HCT116 (cell line): ENCODE measurements around the gene IFNA8. TPM values are rescaled to one million over a fixed set of nuclear protein-coding genes. Genes with fewer than 3 reads are reported as not detected.
A peak's percentile ranks its signal among the peaks of the same experiment; 100 is the strongest.

Experiments used
- ATAC-seq: fragments of 200-7000 bp; cut with Tn5 transposase; 2 replicates; pipeline ENCODE4 v1.9.1; 2020; ENCODE audit warnings: mild to moderate bottlenecking, moderate library complexity
- BruUV-seq: library from RNA; stranded (reverse); fragments of 400-500 nt; replicated peaks from 2 replicates; lab custom pipeline; 2021; lab: Mats Ljungman, UMichigan
- CTCF ChIA-PET: fragments of 300-600 bp; sonication (Branson Sonifier 250); formaldehyde crosslinking; loops from one replicate; lab custom pipeline; 2021; ENCODE audit warnings: antibody characterized with exemption; lab: Charles Lee
- POLR2A ChIA-PET: fragments of 300-600, 350-600 bp; sonication (Branson Sonifier 250); formaldehyde crosslinking; loops from one replicate; lab custom pipeline; 2021; ENCODE audit warnings: antibody characterized with exemption; lab: Charles Lee
- RAD21 ChIA-PET, 2 experiments: fragments of 300-600 bp; sonication (Branson Sonifier 250); formaldehyde crosslinking; loops; one replicate each; lab custom pipeline; 2023; ENCODE audit warnings: low total read pairs in 2 of 2; ENCODE audit not compliant: uncharacterized antibody in 2 of 2, unreplicated experiment in 2 of 2, low non-redundant PET in 1 of 2; lab: Charles Lee
- DNase-seq: peaks from one replicate; pipeline ENCODE4 v3.0.0-alpha.2; 2010; ENCODE audit warnings: low read depth, low spot score
- H2AFZ ChIP-seq: fragments of 200-600 bp; shearing (Covaris generic), sonication (generic); 2 replicates; pipeline ENCODE4 v1.6.1; 2017; ENCODE audit warnings: low read depth, mixed run types, mixed read lengths, antibody characterized with exemption, low read length; ENCODE audit not compliant: poor library complexity, severe bottlenecking
- H3K27ac ChIP-seq: 2 replicates; pipeline ENCODE4 v1.5.1; 2012; ENCODE audit warnings: low read depth, low read length
- H3K27me3 ChIP-seq: fragments of 200-600 bp; sonication (generic); 2 replicates; pipeline ENCODE4 v1.6.1; 2016; ENCODE audit warnings: mixed run types, low read length, mixed read lengths; ENCODE audit not compliant: insufficient read depth
- H3K36me3 ChIP-seq, 2 experiments: fragments of 200-500 bp in 1 of 2; fragments of 200-600 bp in 1 of 2; sonication (Bioruptor generic) in 1 of 2; sonication (generic) in 1 of 2; 2 replicates each; pipeline versions ENCODE4 v1.5.1 to v1.6.1; 2014 to 2016; ENCODE audit warnings: low read length in 2 of 2, inconsistent platforms in 1 of 2, mixed read lengths in 1 of 2, mixed run types in 1 of 2; ENCODE audit not compliant: insufficient read depth in 2 of 2, control insufficient read depth in 1 of 2
- H3K4me1 ChIP-seq, 2 experiments: fragments of 200-600 bp in 1 of 2; sonication (generic) in 1 of 2; 2 replicates each; pipeline versions ENCODE4 v1.5.1 to v1.6.1; 2012 to 2017; ENCODE audit warnings: low read length in 2 of 2, inconsistent platforms in 1 of 2, mild to moderate bottlenecking in 1 of 2, mixed read lengths in 1 of 2, mixed run types in 1 of 2, moderate library complexity in 1 of 2; ENCODE audit not compliant: insufficient read depth in 2 of 2, control insufficient read depth in 1 of 2
- H3K4me2 ChIP-seq: fragments of 200-600 bp; sonication (generic); 2 replicates; pipeline ENCODE4 v1.6.1; 2017; ENCODE audit warnings: mixed run types, low read length, mixed read lengths
- H3K4me3 ChIP-seq, 2 experiments: fragments of 200-600 bp in 1 of 2; sonication (generic) in 1 of 2; replicated peaks in 1 of 2; 2 replicates each; pipeline ENCODE4 v1.5.1; 2011 to 2016; ENCODE audit warnings: low read length in 2 of 2, control low read depth in 1 of 2, low read depth in 1 of 2, mild to moderate bottlenecking in 1 of 2, mixed read lengths in 1 of 2, mixed run types in 1 of 2
- H3K79me2 ChIP-seq: fragments of 200-600 bp; sonication (generic); 2 replicates; pipeline ENCODE4 v1.6.1; 2017; ENCODE audit warnings: mild to moderate bottlenecking, mixed run types, low read length, moderate library complexity, mixed read lengths; ENCODE audit not compliant: insufficient read depth
- H3K9ac ChIP-seq: fragments of 200-600 bp; sonication (generic); 2 replicates; pipeline ENCODE4 v1.6.1; 2016; ENCODE audit warnings: low read length, mixed read lengths
- H3K9me2 ChIP-seq: fragments of 200-600 bp; sonication (generic), shearing (Covaris generic); 2 replicates; pipeline ENCODE4 v1.6.1; 2017; ENCODE audit warnings: mixed run types, mild to moderate bottlenecking, moderate library complexity; ENCODE audit not compliant: insufficient read depth
- H3K9me3 ChIP-seq, 2 experiments: fragments of 200-500 bp in 1 of 2; fragments of 200-600 bp in 1 of 2; sonication (Bioruptor generic) in 1 of 2; sonication (generic) in 1 of 2; 2 replicates each; pipeline ENCODE4 v1.6.1; 2014 to 2017; ENCODE audit warnings: low read length in 2 of 2, mixed read lengths in 2 of 2, inconsistent platforms in 1 of 2, low read depth in 1 of 2, mild to moderate bottlenecking in 1 of 2, mixed run types in 1 of 2, moderate library complexity in 1 of 2; ENCODE audit not compliant: control insufficient read depth in 1 of 2, insufficient read depth in 1 of 2
- H4K20me1 ChIP-seq: fragments of 200-600 bp; sonication (generic), shearing (Covaris generic); 2 replicates; pipeline ENCODE4 v1.6.1; 2017; ENCODE audit warnings: mixed run types, mild to moderate bottlenecking, moderate library complexity; ENCODE audit not compliant: insufficient read depth
- CTCF ChIP-seq, 3 experiments: fragments of 200-600 bp in 1 of 3; sonication (generic) in 1 of 3; IDR thresholded peaks in 2 of 3; conservative IDR thresholded peaks in 1 of 3; 2 replicates each; pipeline ENCODE4 v1.5.1; 2012 to 2017; ENCODE audit warnings: low read depth in 2 of 3, low read length in 2 of 3, antibody characterized with exemption in 1 of 3, borderline replicate concordance in 1 of 3, control low read depth in 1 of 3, mild to moderate bottlenecking in 1 of 3, mixed read lengths in 1 of 3, mixed run types in 1 of 3, moderate library complexity in 1 of 3; ENCODE audit not compliant: insufficient read depth in 1 of 3
- RAD21 ChIP-seq: IDR thresholded peaks from 2 replicates; pipeline ENCODE4 v1.6.1; 2012; ENCODE audit warnings: low read depth, mild to moderate bottlenecking
- TCF7L2 ChIP-seq: IDR thresholded peaks from 2 replicates; pipeline ENCODE4 v1.7.0; 2011; ENCODE audit warnings: borderline replicate concordance, inconsistent platforms; ENCODE audit not compliant: insufficient read depth, insufficient read length; ENCODE audit errors: extremely low read depth
- intact Hi-C: fragments of 100-400 bp; cut with micrococcal nuclease; formaldehyde crosslinking; loops from 2 replicates; pipeline ENCODE4 v1.10.0; 2022
- total RNA-seq: library from RNA; stranded (reverse); gene quantifications from one replicate; pipeline ENCODE4 v1.2.1, GENCODE V29; 2021; ENCODE audit not compliant: unreplicated experiment
- TF ChIP-seq, protein P1 (sequence below): IDR thresholded peaks from 2 replicates; pipeline ENCODE4 v1.6.1; 2012
- TF ChIP-seq, protein P2 (sequence below): IDR thresholded peaks from 2 replicates; pipeline ENCODE4 v1.6.1; 2012; ENCODE audit warnings: low read depth

IFNA8 gene
- total RNA-seq, 1 experiment from 2014 or later: not detected

DNA sequence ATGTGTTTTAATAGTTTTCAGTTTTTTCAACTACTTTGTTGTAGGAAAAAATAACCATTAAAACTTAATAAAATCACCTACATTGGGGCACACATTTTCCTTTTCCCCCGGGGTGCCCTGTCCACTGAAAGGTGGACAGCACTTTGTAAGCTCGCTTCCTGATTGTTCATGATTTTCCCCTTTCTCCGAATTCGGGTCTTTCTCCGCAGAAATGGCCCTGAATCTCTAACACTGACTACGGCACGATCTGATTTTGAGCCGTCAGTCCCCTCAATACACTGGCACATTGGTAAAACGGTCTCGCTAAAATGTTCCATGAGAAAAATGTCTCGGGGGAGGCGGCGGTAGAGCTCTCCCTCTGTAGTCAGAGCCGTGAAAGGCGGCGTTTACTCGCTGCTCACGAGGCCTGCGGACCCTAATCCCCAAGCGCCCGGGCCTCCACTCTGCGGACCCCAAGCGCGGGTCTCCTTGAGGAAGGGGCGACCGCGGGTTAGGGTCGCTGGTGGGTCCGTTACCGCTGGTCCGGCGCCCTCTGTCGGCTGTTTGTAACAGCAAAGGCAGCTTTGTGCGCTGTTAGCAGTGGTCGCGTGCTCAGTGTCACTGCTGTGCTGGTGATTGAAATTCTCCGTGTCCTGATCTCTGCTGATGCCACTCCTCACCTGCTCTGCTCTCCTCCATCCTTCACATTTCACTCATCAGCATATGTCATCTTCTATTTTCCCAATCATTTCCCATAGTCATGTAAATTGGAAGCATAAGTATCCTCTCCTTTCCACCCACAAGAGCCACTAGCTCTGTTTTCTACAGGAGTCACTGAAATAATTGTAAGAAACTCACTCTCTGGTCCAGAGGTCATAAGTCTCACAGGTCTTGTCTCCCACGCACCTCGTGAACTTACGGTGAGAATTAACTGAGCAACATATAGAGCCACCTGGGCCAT, 12.9 kb upstream of the IFNA8 start:
- H3K9me2 ChIP-seq: no peaks in the 10 kb centered on the region
- TF ChIP-seq RAD21 (peak; percentile 50), TCF7L2 (peak; percentile 49), CTCF (IDR thresholded peaks at IDR 0.05 in 2 of 3, conservative IDR thresholded peaks at IDR 0.05 in 1 of 3; ENCODE audit: borderline replicate concordance in 1 of 3, insufficient read depth in 1 of 3, low read depth in 2 of 3, low read length in 2 of 3) (peak; percentile 76 to 94 (median 92))
- TF ChIP-seq, protein P1, sequence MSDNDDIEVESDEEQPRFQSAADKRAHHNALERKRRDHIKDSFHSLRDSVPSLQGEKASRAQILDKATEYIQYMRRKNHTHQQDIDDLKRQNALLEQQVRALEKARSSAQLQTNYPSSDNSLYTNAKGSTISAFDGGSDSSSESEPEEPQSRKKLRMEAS: peak; percentile 45
- TF ChIP-seq, protein P2, sequence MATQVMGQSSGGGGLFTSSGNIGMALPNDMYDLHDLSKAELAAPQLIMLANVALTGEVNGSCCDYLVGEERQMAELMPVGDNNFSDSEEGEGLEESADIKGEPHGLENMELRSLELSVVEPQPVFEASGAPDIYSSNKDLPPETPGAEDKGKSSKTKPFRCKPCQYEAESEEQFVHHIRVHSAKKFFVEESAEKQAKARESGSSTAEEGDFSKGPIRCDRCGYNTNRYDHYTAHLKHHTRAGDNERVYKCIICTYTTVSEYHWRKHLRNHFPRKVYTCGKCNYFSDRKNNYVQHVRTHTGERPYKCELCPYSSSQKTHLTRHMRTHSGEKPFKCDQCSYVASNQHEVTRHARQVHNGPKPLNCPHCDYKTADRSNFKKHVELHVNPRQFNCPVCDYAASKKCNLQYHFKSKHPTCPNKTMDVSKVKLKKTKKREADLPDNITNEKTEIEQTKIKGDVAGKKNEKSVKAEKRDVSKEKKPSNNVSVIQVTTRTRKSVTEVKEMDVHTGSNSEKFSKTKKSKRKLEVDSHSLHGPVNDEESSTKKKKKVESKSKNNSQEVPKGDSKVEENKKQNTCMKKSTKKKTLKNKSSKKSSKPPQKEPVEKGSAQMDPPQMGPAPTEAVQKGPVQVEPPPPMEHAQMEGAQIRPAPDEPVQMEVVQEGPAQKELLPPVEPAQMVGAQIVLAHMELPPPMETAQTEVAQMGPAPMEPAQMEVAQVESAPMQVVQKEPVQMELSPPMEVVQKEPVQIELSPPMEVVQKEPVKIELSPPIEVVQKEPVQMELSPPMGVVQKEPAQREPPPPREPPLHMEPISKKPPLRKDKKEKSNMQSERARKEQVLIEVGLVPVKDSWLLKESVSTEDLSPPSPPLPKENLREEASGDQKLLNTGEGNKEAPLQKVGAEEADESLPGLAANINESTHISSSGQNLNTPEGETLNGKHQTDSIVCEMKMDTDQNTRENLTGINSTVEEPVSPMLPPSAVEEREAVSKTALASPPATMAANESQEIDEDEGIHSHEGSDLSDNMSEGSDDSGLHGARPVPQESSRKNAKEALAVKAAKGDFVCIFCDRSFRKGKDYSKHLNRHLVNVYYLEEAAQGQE: no peak
- TF ChIP-seq, all 23 proteins: peak for 4
- Histone ChIP-seq H3K79me2 (no peaks in the 10 kb centered on the region), H3K27ac (no peak overlapping the region), H3K9ac (peak overlapping the region; percentile 44), H3K36me3 (no peaks in the 10 kb centered on the region), H3K4me2 (peak overlapping the region; percentile 84), H3K4me1 (peaks cover 0 to 7% of the 10 kb centered on the region in 2 experiments; a peak in 1 of 4 replicates), H3K4me3 (peak overlapping the region; percentile 63 to 67), H3K27me3 (no peaks in the 10 kb centered on the region), H4K20me1 (no peaks in the 10 kb centered on the region), H3K9me3 (no peaks in the 10 kb centered on the region), H2AFZ (peak overlapping the region; percentile 99)
- peak; percentile 21 for DNase-seq
- no TSS peak for BruUV-seq
- POLR2A ChIA-PET: interaction anchor here (1.7 kb wide), 1 partner anchor 17 kb away, joined by 4 read pairs; no protein-coding TSS in a partner anchor
- ATAC-seq: peak; percentile 84
- RAD21 ChIA-PET: interaction anchor here in 1 of 2 experiments (1.4 kb wide), 1 partner anchor 143 kb away, joined by 5 read pairs; no protein-coding TSS in a partner anchor
- CTCF ChIA-PET: interaction anchor here (0.6 to 2.6 kb wide), 34 partner anchors 8 to 399 kb away, joined by 3 to 22 read pairs (median 5); partner anchors contain the start of genes IFNA2, IFNA8 and KLHL9
- intact Hi-C loops: loop anchor here (1.0 to 2.0 kb wide), 2 partner anchors 69 to 143 kb away; no protein-coding TSS in a partner anchor
